MCF 10A (cell line): Measurements from ENCODE around the gene STUB1. TPM values are rescaled to one million over a fixed set of nuclear protein-coding genes. Genes with fewer than 3 reads are reported as not detected.

Experiments
- BruUV-seq: library from RNA; stranded (reverse); fragments of 400-500 nt; replicated peaks from 2 replicates; lab custom pipeline; 2021; lab: Mats Ljungman, UMichigan
- CTCF ChIA-PET: fragments of 300-600 bp; sonication (Branson Sonifier 250); formaldehyde crosslinking; extraction: SDS; loops from one replicate; lab custom pipeline; 2021; ENCODE audit warnings: antibody characterized with exemption, inconsistent platforms; lab: Yijun Ruan, JAX
- POLR2A ChIA-PET: fragments of 300-600, 350-650 bp; sonication (Branson Sonifier 250); formaldehyde crosslinking; extraction: SDS; loops from one replicate; lab custom pipeline; 2020; ENCODE audit warnings: antibody characterized with exemption, inconsistent platforms; lab: Yijun Ruan, JAX
- DNase-seq: peaks from one replicate; pipeline ENCODE4 v3.0.0-alpha.2; 2018; ENCODE audit not compliant: unreplicated experiment
- H3K27ac Mint-ChIP-seq: one replicate; pipeline ENCODE4 v1.8.0; 2022; ENCODE audit warnings: mild to moderate bottlenecking, low read depth, mixed read lengths; ENCODE audit not compliant: unreplicated experiment
- H3K27me3 Mint-ChIP-seq: one replicate; pipeline ENCODE4 v1.8.0; 2022; ENCODE audit warnings: mixed read lengths; ENCODE audit not compliant: insufficient read depth, unreplicated experiment
- H3K36me3 Mint-ChIP-seq: one replicate; pipeline ENCODE4 v1.8.0; 2022; ENCODE audit warnings: mild to moderate bottlenecking, moderate library complexity, mixed read lengths; ENCODE audit not compliant: insufficient read depth, unreplicated experiment
- H3K4me1 Mint-ChIP-seq: one replicate; pipeline ENCODE4 v1.8.0; 2022; ENCODE audit warnings: mixed read lengths; ENCODE audit not compliant: insufficient read depth, unreplicated experiment
- H3K4me3 Mint-ChIP-seq: one replicate; pipeline ENCODE4 v1.8.0; 2022; ENCODE audit warnings: mild to moderate bottlenecking, moderate library complexity, mixed read lengths; ENCODE audit not compliant: unreplicated experiment
- H3K9me3 Mint-ChIP-seq: one replicate; pipeline ENCODE4 v1.8.0; 2022; ENCODE audit warnings: mixed read lengths; ENCODE audit not compliant: unreplicated experiment
- intact Hi-C: fragments of 100-400 bp; cut with micrococcal nuclease; formaldehyde crosslinking; loops from 2 replicates; pipeline ENCODE4 v1.14.1; 2022
- total RNA-seq: library from RNA; stranded (reverse); gene quantifications from 2 replicates; pipeline ENCODE4 v1.2.3, GENCODE V29; 2022
- TF ChIP-seq, protein P1 (sequence below): fragments of 200-600 bp; IDR thresholded peaks from one replicate; pipeline ENCODE4 v1.8.0; 2022; ENCODE audit warnings: antibody characterized with exemption, mild to moderate bottlenecking; ENCODE audit not compliant: unreplicated experiment

The STUB1 gene
- total RNA-seq, 1 experiment from 2014 or later: 124 TPM

DNA sequence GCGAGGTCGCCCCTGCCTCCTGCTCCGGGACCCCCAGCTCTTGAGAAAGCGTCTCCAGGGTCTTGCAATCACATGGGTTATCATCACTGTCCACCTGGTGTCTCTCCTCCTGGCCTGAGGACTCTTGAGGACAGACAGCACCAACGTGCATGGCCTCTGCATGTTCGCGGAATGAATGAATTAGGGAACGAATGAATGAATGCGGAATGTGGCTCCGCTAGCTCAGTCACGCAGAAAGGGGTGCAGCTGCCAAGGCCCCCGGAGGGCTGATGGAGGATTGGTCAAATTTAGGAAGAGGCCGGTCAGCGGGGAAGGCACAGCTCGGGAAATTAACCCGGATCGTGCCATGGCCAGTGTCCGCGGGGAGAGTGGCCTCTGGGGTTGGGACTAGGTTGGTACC, 22.1 kb downstream of the STUB1 start:
- Mint-ChIP-seq H3K4me1 (no peaks in the 10 kb centered on the region), H3K9me3 (no peaks in the 10 kb centered on the region), H3K27me3 (no peaks in the 10 kb centered on the region), H3K4me3 (no peak overlapping the region), H3K27ac (no peak overlapping the region), H3K36me3 (peaks cover 37% of the 10 kb centered on the region)
- intact Hi-C loops: no loop called here
- CTCF ChIA-PET: no interaction called here
- no TSS peak for BruUV-seq
- no peak for DNase-seq
- TF ChIP-seq, protein P1, sequence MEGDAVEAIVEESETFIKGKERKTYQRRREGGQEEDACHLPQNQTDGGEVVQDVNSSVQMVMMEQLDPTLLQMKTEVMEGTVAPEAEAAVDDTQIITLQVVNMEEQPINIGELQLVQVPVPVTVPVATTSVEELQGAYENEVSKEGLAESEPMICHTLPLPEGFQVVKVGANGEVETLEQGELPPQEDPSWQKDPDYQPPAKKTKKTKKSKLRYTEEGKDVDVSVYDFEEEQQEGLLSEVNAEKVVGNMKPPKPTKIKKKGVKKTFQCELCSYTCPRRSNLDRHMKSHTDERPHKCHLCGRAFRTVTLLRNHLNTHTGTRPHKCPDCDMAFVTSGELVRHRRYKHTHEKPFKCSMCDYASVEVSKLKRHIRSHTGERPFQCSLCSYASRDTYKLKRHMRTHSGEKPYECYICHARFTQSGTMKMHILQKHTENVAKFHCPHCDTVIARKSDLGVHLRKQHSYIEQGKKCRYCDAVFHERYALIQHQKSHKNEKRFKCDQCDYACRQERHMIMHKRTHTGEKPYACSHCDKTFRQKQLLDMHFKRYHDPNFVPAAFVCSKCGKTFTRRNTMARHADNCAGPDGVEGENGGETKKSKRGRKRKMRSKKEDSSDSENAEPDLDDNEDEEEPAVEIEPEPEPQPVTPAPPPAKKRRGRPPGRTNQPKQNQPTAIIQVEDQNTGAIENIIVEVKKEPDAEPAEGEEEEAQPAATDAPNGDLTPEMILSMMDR: no peak
- POLR2A ChIA-PET: interaction anchor here (1.6 to 1.8 kb wide), 2 partner anchors 14 to 18 kb away, joined by 8 read pairs; partner anchors contain the start of genes JMJD8 and METRN

DNA sequence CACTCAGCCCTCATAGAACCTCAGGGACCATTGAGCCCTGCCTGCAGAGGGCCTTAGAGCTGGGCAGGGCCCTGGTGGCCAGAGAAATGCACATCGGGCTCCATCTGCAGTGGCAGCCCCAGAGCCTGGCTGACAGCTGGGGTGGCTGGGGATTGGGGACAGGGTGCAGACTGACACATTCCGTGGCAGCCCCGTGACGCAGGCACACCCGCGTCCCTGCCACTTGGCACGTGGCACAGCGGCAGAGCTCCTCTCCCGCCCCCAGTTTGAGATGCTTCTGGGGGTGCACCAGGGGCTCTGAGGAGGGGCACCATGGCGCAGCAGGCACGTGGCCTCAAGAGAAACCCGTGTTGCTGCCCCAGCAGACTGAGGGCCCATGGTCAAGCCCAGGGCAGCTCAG, 23.2 kb downstream of the STUB1 start:
- no peaks in the 10 kb centered on the region for H3K27me3 Mint-ChIP-seq
- TF ChIP-seq, protein P1: no peak
- no peak overlapping the region for H3K27ac Mint-ChIP-seq
- DNase-seq: no peak
- H3K4me1 Mint-ChIP-seq: peaks cover 10% of the 10 kb centered on the region
- H3K4me3 Mint-ChIP-seq: no peak overlapping the region
- intact Hi-C loops: no loop called here
- no peaks in the 10 kb centered on the region for H3K9me3 Mint-ChIP-seq
- POLR2A ChIA-PET: interaction anchor here (0.5 to 3.2 kb wide), 13 partner anchors 8 to 1292 kb away, joined by 3 to 24 read pairs (median 4); partner anchors contain the start of genes ANTKMT, CIAO3, JMJD8 and METRN
- no TSS peak for BruUV-seq
- peaks cover 26% of the 10 kb centered on the region for H3K36me3 Mint-ChIP-seq
- CTCF ChIA-PET: interaction anchor here (0.5 to 1.2 kb wide), 9 partner anchors 8 to 1081 kb away, joined by 3 read pairs; partner anchors contain the start of genes ANTKMT, RHOT2 and WDR90

DNA sequence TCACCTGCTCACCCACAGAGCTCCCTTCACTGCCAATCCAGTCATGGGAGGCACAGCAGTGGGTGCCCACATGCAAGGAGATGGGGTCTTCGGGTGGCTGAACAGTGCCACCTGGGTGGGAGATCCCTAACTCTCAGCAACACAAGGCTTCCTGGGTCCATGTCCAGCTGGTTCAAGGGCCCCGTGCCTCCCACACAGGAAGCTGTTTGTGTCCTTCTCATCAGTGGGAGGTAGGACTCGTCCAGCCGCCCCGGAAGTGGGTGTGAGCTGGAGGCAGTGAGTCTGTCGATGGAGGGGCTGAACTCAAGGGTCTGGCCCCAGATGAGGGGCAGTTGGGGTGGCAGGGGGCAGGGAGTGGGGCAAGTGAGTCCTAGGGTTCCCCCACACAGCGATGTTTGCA, 23.8 kb downstream of the STUB1 start:
- DNase-seq: no peak
- ChIA-PET POLR2A (interaction anchor here (0.5 to 3.2 kb wide), 11 partner anchors 9 to 1292 kb away, joined by 3 to 24 read pairs (median 4); partner anchors contain the start of genes ANTKMT, CIAO3, JMJD8 and METRN), CTCF (interaction anchor here (0.5 to 1.5 kb wide), 10 partner anchors 8 to 1080 kb away, joined by 3 to 6 read pairs (median 3); partner anchors contain the start of genes ANTKMT, METRN and RHOT2)
- H3K27ac Mint-ChIP-seq: no peak overlapping the region
- TF ChIP-seq, protein P1: no peak
- intact Hi-C loops: no loop called here
- no peaks in the 10 kb centered on the region for H3K9me3 Mint-ChIP-seq
- BruUV-seq: no TSS peak
- H3K27me3 Mint-ChIP-seq: no peaks in the 10 kb centered on the region
- peak overlapping the region; percentile 83 for H3K4me3 Mint-ChIP-seq
- peaks cover 20% of the 10 kb centered on the region for H3K36me3 Mint-ChIP-seq
- peaks cover 12% of the 10 kb centered on the region for H3K4me1 Mint-ChIP-seq

DNA sequence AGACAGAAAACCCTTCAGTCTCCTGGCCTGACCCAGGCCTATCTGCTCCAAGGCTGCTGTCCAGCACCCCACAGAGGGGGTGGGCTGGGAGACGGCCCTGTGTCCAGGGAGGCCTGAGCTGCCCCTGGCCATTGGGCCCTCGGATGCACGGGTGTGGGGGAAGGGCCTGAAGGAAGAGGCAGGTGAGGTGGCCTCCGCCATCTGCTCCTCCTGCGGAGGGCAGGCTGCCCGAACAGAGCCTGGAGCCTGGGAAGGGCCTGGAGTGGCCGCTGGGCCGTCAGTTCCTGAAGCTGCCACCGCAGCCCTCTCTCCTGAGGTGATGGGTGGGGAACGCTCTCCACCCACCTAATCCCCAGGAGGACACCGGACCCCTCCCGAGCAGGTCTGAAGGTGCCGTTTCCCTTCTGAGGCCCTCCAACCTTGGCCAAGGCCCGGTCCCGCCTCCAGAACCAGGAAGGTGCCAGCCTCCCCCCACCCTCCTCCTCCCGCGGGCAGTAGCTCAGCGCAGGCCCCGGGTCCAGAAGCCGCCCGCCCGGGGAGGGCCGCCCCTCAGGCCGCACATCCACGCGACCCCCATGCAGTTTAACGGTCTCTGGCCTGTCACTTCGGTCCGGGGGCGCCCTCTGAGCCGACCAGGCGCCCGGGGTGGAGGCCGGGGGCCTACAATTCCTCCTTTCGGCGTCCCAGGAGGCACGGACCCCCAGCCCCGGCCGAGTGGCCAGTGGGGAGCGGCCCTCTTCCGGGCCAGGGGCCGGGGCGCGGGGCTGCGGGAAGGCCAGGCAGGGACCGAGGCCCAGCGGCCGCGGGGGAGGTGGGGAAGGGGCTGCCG, 24.6 kb downstream of the STUB1 start:
- H3K27ac Mint-ChIP-seq: no peak overlapping the region
- TF ChIP-seq, protein P1: no peak
- no TSS peak for BruUV-seq
- H3K4me3 Mint-ChIP-seq: peak overlapping the region; percentile 83
- DNase-seq: no peak
- H3K4me1 Mint-ChIP-seq: peaks cover 12% of the 10 kb centered on the region
- no peaks in the 10 kb centered on the region for H3K9me3 Mint-ChIP-seq
- peaks cover 15% of the 10 kb centered on the region for H3K36me3 Mint-ChIP-seq
- no peaks in the 10 kb centered on the region for H3K27me3 Mint-ChIP-seq
- intact Hi-C loops: no loop called here
- ChIA-PET CTCF (interaction anchor here (0.5 to 1.5 kb wide), 5 partner anchors 10 to 352 kb away, joined by 3 to 6 read pairs (median 4); partner anchors contain the start of gene METRN), POLR2A (interaction anchor here (0.9 to 3.2 kb wide), 11 partner anchors 8 to 62 kb away, joined by 3 to 24 read pairs (median 4); partner anchors contain the start of genes ANTKMT, CIAO3, METRN and WDR24)
